IPS-NIHi7 (cell line): ENCODE results near the gene WAPL.
"Not testable (repeated sequence)": the region's sequence is repeated elsewhere in the genome, so short reads cannot be mapped to it uniquely, and the experiment has no call there.

Experiments used
- DNase-seq: peaks from one replicate; pipeline ENCODE4 v3.0.0; 2012; ENCODE audit warnings: mixed read lengths; ENCODE audit errors: extremely low spot score

The WAPL gene

GRCh38 chr10:86525713-86526112 is 4.1 kb upstream of the WAPL start:
- not testable (repeated sequence) for DNase-seq

- DNase-seq, result no peak
These were observed 2.8 kb upstream of the WAPL start for GRCh38 chr10:86524225-86524962.

GRCh38 chr10:86523348-86523747 is 1.8 kb upstream of the WAPL start:
- DNase-seq, result no peak

GRCh38 chr10:86522510-86522855 is 891 bp upstream of the WAPL start:
- no peak for DNase-seq

- DNase-seq, result peak; percentile 63
These were observed 518 bp downstream of the WAPL start for GRCh38 chr10:86520871-86521677.

- DNase-seq, result no peak
These were observed 2.8 kb downstream of the WAPL start for GRCh38 chr10:86518781-86519180.

- no peak for DNase-seq
These were observed 9.5 kb downstream of the WAPL start for GRCh38 chr10:86512137-86512536.

GRCh38 chr10:86511027-86511865 is 10.3 kb downstream of the WAPL start:
- DNase-seq, result no peak

GRCh38 chr10:86509145-86509544 is 12.4 kb downstream of the WAPL start:
- DNase-seq, result no peak

- DNase-seq, result no peak
These were observed 13.4 kb downstream of the WAPL start for GRCh38 chr10:86508217-86508616.

GRCh38 chr10:86506499-86506898 is 15.1 kb downstream of the WAPL start:
- no peak for DNase-seq

- DNase-seq, result no peak
These were observed 15.5 kb downstream of the WAPL start for GRCh38 chr10:86506062-86506461.

- no peak for DNase-seq
These were observed 17.1 kb downstream of the WAPL start for GRCh38 chr10:86504510-86504909.

- no peak for DNase-seq
These were observed 20.7 kb downstream of the WAPL start for GRCh38 chr10:86500846-86501245.

GRCh38 chr10:86498598-86498997 is 23.0 kb downstream of the WAPL start:
- no peak for DNase-seq

GRCh38 chr10:86497621-86498020 is 24.0 kb downstream of the WAPL start:
- DNase-seq, result no peak

GRCh38 chr10:86489960-86490612 is 31.5 kb downstream of the WAPL start:
- DNase-seq, result no peak

- no peak for DNase-seq
These were observed 32.4 kb downstream of the WAPL start for GRCh38 chr10:86489071-86489810.

GRCh38 chr10:86486856-86487255 is 34.7 kb downstream of the WAPL start:
- no peak for DNase-seq

GRCh38 chr10:86483664-86484063 is 37.9 kb downstream of the WAPL start:
- no peak for DNase-seq

- DNase-seq, result no peak
These were observed 39.8 kb downstream of the WAPL start for GRCh38 chr10:86481761-86482160.
